Brain microvascular endothelial cell (primary cell): ENCODE data around the gene MARK2.
A peak's percentile ranks its signal among the peaks of the same experiment; 100 is the strongest.

Experiments
- DNase-seq: peaks from one replicate; pipeline ENCODE4 v3.0.0-alpha.2; 2020
- H3K27ac ChIP-seq: fragments of 250-450 bp; sonication (Bioruptor Pico); 2 replicates; pipeline ENCODE4 v1.5.1; 2020; ENCODE audit warnings: mild to moderate bottlenecking, moderate library complexity
- H3K27me3 ChIP-seq: fragments of 250-450 bp; sonication (Bioruptor Pico); replicated peaks from 2 replicates; pipeline ENCODE4 v1.5.1; 2020; ENCODE audit warnings: mild to moderate bottlenecking
- H3K36me3 ChIP-seq: fragments of 250-450 bp; sonication (Bioruptor Pico); replicated peaks from 2 replicates; pipeline ENCODE4 v1.5.1; 2020; ENCODE audit warnings: mild to moderate bottlenecking
- H3K4me3 ChIP-seq: 2 replicates; pipeline ENCODE4 v1.5.1; 2011; ENCODE audit warnings: low read depth, mild to moderate bottlenecking, control low read depth, low read length, moderate library complexity
- in situ Hi-C: cut with HindIII; loops from 2 replicates; pipeline ENCODE4 v1.10.0; 2017; ENCODE audit warnings: low sequenced_read_pairs, low pct_ligation_motif_present
- TF ChIP-seq, protein P1 (sequence below): IDR thresholded peaks from 2 replicates; pipeline ENCODE4 v1.5.1; 2011; ENCODE audit warnings: low read depth, mild to moderate bottlenecking, moderate library complexity, low read length, control low read depth, inconsistent platforms; ENCODE audit errors: missing control alignments

Gene MARK2

DNA sequence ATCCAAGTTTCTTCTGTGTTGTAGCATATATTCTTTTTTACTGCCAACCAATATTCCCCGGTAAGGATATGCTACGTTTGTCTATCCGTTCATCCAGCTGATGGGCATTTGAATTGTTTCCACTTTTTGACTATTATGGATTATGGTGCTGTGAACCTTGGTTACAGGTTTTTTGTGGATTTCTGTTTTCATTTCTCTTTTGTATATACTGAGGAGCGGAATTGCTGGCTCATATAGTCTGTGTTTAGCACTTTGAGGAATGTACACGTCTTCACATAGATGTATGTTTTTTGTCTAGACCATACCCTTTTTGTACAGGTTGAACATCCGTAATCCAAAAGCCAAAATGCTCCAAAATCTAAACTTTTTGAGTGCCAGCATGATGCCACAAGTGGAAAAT, 54.4 kb downstream of the MARK2 start:
- Histone ChIP-seq H3K27me3 (no peaks in the 10 kb centered on the region), H3K4me3 (no peak overlapping the region), H3K27ac (no peak overlapping the region), H3K36me3 (peaks cover 21% of the 10 kb centered on the region)
- in situ Hi-C loops = no loop called here
- no peak for DNase-seq
- TF ChIP-seq, protein P1, sequence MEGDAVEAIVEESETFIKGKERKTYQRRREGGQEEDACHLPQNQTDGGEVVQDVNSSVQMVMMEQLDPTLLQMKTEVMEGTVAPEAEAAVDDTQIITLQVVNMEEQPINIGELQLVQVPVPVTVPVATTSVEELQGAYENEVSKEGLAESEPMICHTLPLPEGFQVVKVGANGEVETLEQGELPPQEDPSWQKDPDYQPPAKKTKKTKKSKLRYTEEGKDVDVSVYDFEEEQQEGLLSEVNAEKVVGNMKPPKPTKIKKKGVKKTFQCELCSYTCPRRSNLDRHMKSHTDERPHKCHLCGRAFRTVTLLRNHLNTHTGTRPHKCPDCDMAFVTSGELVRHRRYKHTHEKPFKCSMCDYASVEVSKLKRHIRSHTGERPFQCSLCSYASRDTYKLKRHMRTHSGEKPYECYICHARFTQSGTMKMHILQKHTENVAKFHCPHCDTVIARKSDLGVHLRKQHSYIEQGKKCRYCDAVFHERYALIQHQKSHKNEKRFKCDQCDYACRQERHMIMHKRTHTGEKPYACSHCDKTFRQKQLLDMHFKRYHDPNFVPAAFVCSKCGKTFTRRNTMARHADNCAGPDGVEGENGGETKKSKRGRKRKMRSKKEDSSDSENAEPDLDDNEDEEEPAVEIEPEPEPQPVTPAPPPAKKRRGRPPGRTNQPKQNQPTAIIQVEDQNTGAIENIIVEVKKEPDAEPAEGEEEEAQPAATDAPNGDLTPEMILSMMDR = no peak

DNA sequence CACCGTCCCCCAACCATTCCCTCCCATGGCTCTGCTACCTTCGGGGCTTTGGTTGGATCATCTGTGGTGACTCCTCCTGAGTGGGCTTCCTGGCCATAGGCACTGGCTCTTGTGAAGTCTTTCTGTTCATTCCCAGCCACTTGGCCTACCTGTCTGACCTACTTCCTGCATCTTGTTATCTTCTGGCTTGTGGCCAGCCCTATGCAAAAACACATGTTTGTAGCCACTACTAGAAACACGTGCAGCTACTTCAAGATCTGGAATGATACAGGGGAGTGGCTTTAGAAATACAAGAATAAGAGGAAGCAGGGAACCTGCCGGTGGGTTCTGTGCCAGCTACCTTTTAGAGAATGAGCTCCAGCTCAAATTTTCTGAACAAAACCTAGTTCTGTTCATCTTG, 57.2 kb downstream of the MARK2 start:
- in situ Hi-C loops = no loop called here
- TF ChIP-seq, protein P1 = no peak

DNA sequence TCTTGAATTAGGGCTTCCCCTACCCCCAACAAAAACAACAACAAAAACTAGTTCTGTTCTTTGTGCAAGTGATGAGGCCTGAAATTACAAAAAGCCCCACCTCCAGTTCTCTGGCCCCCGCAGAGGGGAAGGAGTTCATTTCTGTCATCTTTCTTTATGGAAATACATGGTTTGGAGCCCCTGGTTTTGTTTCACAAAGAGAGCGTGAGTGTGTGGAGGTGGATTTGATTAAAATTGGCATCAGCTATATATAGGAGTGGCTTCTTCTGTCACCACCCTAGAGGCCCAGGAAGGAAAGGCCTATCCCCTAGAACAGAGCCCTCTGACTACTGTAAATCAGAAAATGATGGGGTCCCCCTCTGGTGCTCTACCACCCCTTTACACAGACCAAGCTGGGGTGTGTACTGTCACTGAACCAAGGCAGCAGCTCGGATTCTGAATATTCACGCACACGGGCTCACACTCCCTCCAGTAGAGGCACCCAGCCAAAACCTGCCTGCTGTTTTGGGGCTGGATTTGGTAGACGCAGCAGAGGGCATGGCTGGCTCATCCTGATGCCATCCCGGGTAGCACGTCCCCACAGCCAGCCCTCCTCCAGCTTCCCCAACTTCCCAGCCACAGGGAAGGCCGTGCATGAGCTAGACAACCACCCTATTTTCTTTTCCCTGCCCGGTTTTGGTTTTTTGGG, 58.7 kb downstream of the MARK2 start:
- H3K4me3 ChIP-seq = no peak overlapping the region
- H3K36me3 ChIP-seq = peaks cover 55% of the 10 kb centered on the region
- DNase-seq = no peak
- no peaks in the 10 kb centered on the region for H3K27me3 ChIP-seq
- in situ Hi-C loops = no loop called here
- no peak overlapping the region for H3K27ac ChIP-seq
- TF ChIP-seq, protein P1 = no peak

More for the DNA sequence above, 57.2 kb downstream of the MARK2 start:
- DNase-seq = no peak
- H3K27ac ChIP-seq = no peak overlapping the region
- peaks cover 43% of the 10 kb centered on the region for H3K36me3 ChIP-seq
- H3K27me3 ChIP-seq = no peaks in the 10 kb centered on the region
- no peak overlapping the region for H3K4me3 ChIP-seq

DNA sequence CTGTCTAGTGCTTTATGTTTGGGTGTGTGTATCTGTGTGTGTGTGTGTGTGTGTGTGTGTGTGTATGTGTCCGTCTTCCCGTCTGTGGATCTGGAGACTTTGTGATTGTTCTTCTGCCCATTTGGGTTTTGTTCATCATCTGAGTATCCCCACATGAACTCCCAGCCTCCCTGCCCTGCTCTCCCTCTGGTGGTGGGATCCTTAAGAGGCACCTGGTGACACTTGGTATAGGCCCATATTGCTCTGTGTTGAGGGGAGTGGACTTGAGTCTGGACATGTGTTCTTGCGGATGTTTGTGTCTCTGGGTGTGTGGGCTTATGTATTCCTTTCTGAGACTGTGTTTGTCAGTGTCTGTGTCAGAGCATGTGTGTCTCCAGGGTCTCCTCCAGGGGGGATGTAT, 62.8 kb downstream of the MARK2 start:
- in situ Hi-C loops = no loop called here
- H3K27ac ChIP-seq = no peak overlapping the region
- no peaks in the 10 kb centered on the region for H3K27me3 ChIP-seq
- peaks cover 81% of the 10 kb centered on the region for H3K36me3 ChIP-seq
- no peak overlapping the region for H3K4me3 ChIP-seq
- TF ChIP-seq, protein P1 = peak; percentile 71
- no peak for DNase-seq

DNA sequence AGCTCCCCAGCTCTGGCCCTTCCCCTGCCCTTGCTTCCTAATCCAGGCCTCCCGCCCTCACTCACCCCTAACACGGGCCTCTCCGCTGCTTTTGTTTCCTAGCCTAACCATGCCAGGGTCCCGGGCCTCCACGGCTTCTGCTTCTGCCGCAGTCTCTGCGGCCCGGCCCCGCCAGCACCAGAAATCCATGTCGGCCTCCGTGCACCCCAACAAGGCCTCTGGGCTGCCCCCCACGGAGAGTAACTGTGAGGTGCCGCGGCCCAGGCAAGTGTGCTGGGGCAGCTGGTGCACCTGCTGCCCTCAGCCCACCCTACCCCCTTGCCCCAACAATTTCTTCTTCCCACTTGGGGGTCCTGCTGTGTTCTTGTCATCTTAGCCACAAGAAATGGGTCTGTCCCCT, 65.0 kb downstream of the MARK2 start:
- in situ Hi-C loops = no loop called here
- H3K36me3 ChIP-seq = peaks cover 78% of the 10 kb centered on the region
- TF ChIP-seq, protein P1 = no peak

DNA sequence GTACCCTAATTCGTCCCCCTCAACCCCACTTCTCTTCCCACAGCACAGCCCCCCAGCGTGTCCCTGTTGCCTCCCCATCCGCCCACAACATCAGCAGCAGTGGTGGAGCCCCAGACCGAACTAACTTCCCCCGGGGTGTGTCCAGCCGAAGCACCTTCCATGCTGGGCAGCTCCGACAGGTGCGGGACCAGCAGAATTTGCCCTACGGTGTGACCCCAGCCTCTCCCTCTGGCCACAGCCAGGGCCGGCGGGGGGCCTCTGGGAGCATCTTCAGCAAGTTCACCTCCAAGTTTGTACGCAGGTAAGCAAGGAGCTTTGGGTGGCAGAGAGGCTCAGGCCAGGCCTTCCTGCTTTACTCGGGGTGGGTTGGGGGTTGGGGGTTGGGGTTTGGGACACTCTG, 65.8 kb downstream of the MARK2 start:
- peaks cover 77% of the 10 kb centered on the region for H3K36me3 ChIP-seq
- no peak overlapping the region for H3K4me3 ChIP-seq
- in situ Hi-C loops = no loop called here

More for the DNA sequence above, 65.0 kb downstream of the MARK2 start:
- Histone ChIP-seq H3K4me3 (no peak overlapping the region), H3K27me3 (no peaks in the 10 kb centered on the region), H3K27ac (no peak overlapping the region)
- DNase-seq = no peak

More for the DNA sequence above, 65.8 kb downstream of the MARK2 start:
- TF ChIP-seq, protein P1 = no peak
- no peaks in the 10 kb centered on the region for H3K27me3 ChIP-seq
- DNase-seq = no peak
- no peak overlapping the region for H3K27ac ChIP-seq
